Kidney epithelial cell (primary cell): ENCODE measurements around the gene PCDHGA3. TPM values are rescaled to one million over a fixed set of nuclear protein-coding genes. Genes with fewer than 3 reads are reported as not detected.

Experiments used
- DNase-seq: peaks from one replicate; pipeline ENCODE4 v3.0.0-alpha.2; 2010; ENCODE audit warnings: low read depth
- H3K27me3 ChIP-seq: 2 replicates; pipeline ENCODE4 v1.6.0; 2011; ENCODE audit warnings: low read length; ENCODE audit not compliant: control insufficient read depth, insufficient read depth
- H3K36me3 ChIP-seq: 2 replicates; pipeline ENCODE4 v1.5.1; 2011; ENCODE audit warnings: low read length; ENCODE audit not compliant: control insufficient read depth, insufficient read depth
- H3K4me3 ChIP-seq: 2 replicates; pipeline ENCODE4 v1.5.1; 2011; ENCODE audit warnings: low read depth, mild to moderate bottlenecking, control low read depth, low read length
- total RNA-seq: library from RNA; depleted of rRNA; stranded (reverse); fragments of >200 nt; gene quantifications from 2 replicates; pipeline ENCODE4 v1.2.3, GENCODE V29; 2015
- TF ChIP-seq, protein P1 (sequence below): IDR thresholded peaks from 2 replicates; pipeline ENCODE4 v1.5.1; 2011; ENCODE audit warnings: mild to moderate bottlenecking, moderate library complexity, low read length, control low read depth, inconsistent platforms; ENCODE audit not compliant: insufficient read depth, poor library complexity, severe bottlenecking

Gene PCDHGA3
- total RNA-seq, 1 donor from 2014 or later = 2.6 TPM

DNA sequence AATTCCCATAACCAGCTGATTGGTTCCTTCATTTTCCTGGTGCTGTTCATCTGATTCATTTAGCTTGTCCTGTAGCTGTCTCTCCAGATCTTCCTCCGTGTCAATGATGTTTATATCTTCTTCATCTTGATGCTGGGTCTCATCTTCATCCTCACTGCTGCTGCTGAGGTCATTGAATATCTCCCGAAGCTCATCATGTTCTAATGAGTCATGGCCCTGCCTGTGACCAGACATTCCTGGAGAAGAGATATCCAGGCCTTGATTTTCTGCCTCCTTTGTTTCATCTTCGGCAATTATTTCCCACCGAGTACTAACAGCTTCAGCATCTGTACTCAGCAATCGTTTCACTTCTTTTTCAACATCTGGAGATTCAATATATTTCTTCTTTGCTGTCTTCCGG lies 24.4 kb upstream of the PCDHGA3 start:
- Histone ChIP-seq H3K36me3 (no peaks in the 10 kb centered on the region), H3K27me3 (no peaks in the 10 kb centered on the region), H3K4me3 (no peak overlapping the region)
- TF ChIP-seq, protein P1, sequence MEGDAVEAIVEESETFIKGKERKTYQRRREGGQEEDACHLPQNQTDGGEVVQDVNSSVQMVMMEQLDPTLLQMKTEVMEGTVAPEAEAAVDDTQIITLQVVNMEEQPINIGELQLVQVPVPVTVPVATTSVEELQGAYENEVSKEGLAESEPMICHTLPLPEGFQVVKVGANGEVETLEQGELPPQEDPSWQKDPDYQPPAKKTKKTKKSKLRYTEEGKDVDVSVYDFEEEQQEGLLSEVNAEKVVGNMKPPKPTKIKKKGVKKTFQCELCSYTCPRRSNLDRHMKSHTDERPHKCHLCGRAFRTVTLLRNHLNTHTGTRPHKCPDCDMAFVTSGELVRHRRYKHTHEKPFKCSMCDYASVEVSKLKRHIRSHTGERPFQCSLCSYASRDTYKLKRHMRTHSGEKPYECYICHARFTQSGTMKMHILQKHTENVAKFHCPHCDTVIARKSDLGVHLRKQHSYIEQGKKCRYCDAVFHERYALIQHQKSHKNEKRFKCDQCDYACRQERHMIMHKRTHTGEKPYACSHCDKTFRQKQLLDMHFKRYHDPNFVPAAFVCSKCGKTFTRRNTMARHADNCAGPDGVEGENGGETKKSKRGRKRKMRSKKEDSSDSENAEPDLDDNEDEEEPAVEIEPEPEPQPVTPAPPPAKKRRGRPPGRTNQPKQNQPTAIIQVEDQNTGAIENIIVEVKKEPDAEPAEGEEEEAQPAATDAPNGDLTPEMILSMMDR = no peak
- no peak for DNase-seq

- Histone ChIP-seq H3K4me3 (peak overlapping the region; percentile 69), H3K36me3 (no peaks in the 10 kb centered on the region)
Observed at GRCh38 chr5:141319699-141320098, 23.9 kb upstream of the PCDHGA3 start.

GRCh38 chr5:141320225-141321169 lies 23.1 kb upstream of the PCDHGA3 start, which contains the start of gene TAF7:
TSS of gene TAF7 (minus strand) at chr5:141320784. CDS start at chr5:141320044, 740 bp downstream.
- TF ChIP-seq, protein P1 = peak; percentile 85
- peak; percentile 62 for DNase-seq
- no peaks in the 10 kb centered on the region for H3K36me3 ChIP-seq
- H3K27me3 ChIP-seq = no peaks in the 10 kb centered on the region
- H3K4me3 ChIP-seq = peak within 1 kb of the TSS; percentile 69

More at GRCh38 chr5:141319699-141320098, 23.9 kb upstream of the PCDHGA3 start:
- DNase-seq = no peak
- TF ChIP-seq, protein P1 = no peak
- H3K27me3 ChIP-seq = no peaks in the 10 kb centered on the region

DNA sequence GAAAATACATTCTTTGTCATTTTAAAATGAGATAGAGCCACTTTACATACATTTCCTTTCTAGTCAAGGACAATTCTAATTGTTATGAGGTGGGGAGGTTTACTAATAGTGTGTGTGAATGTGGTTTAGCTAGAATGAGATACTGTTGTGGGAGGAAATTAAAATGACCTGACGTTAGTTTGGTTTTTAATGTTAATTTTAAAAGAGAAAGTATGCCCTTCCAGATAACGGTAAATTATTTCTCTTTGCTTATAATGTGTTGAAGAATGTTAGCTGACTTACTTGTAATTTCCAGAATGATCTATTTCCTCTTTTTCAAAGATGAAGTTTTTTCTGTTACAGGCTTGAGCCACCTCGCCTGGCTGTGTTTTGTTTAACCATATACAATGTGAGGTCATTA lies 21.4 kb upstream of the PCDHGA3 start:
- Histone ChIP-seq H3K4me3 (no peak overlapping the region), H3K27me3 (no peaks in the 10 kb centered on the region), H3K36me3 (no peaks in the 10 kb centered on the region)
- no peak for DNase-seq
- TF ChIP-seq, protein P1 = no peak

GRCh38 chr5:141326088-141326854 lies 17.4 kb upstream of the PCDHGA3 start:
- TF ChIP-seq, protein P1 = peak; percentile 63
- Histone ChIP-seq H3K4me3 (peak overlapping the region; percentile 24), H3K36me3 (no peaks in the 10 kb centered on the region), H3K27me3 (no peaks in the 10 kb centered on the region)
- no peak for DNase-seq
